HG03460 (cell line): ENCODE measurements around the gene MAGEB10.
"Not testable (repeated sequence)": the region's sequence is repeated elsewhere in the genome, so short reads cannot be mapped to it uniquely, and the experiment has no call there.

ENCODE experiments used
- ATAC-seq: cut with Tn5 transposase; IDR thresholded peaks from one replicate; pipeline ENCODE4 v1.9.1; 2021; ENCODE audit not compliant: unreplicated experiment

The MAGEB10 gene

GRCh38 chrX:27807690-27808089 is at the start of gene MAGEB10:
MAGEB10 (plus strand) TSS chrX:27807990; CDS start chrX:27821307, 13,317 bp downstream.
- no peak for ATAC-seq

DNA sequence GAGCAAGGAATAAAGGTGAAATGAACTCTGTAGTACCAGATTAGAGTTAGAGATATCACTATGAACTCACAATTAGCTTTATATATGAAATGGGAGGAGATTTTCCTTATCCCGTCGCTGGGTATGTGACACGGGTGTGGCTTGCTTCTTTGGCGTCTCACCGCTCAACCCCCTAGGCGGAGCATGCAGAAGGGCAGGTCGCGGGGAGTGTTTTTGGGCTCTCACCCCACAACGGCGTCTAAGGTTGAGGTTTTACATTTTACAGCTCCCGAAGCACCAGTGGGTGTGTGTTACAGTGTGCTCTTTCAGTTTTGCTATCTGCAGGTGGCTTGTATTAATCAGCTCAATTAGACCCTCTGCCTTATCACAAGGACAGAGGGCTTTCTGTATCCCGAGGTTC is 42.1 kb upstream of the MAGEB10 start:
- no peak for ATAC-seq

DNA sequence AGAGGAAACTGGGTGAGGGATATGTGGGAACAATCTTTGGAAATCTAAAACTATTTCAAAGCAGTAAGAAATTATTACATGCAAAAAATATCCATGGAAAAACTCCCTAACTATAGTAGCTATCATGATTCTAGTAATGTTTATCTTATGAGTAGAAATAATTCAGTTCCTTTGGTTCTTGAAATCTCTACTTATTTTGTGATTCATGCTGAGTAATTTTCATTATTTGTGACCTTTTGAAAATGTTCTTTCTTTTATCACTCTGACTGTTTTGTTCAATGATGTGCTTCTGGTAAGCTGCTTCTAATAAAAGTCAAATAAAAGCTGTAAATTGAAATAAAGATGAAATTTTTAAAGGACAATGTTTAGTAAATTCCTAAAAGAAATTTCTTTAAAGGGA is 40.4 kb upstream of the MAGEB10 start:
- ATAC-seq, result no peak

DNA sequence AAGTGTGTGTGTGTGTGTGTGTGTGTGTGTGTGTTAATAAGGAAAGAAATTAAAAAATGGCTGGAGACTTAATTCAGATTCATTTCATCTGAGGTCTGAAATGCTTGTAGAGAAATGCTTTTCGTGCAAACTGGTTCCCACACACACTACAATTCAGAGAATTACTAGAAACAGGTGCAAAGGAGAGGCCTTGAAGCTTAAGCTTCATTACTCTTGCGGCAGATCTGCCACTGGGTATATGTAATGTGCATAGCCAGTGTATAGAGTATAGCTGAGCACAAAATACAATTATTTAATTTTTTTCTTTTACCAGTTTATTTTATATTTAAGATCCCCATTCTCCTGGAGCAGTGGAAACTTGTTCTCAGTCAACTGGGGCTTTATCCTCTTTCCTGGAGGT is 31.8 kb upstream of the MAGEB10 start:
- no peak for ATAC-seq

- ATAC-seq, result no peak
These were observed 11.0 kb upstream of the MAGEB10 start for GRCh38 chrX:27796640-27797257.

- ATAC-seq, result no peak
These were observed 10.2 kb upstream of the MAGEB10 start for GRCh38 chrX:27797575-27797974.

- no peak for ATAC-seq
These were observed 436 bp downstream of the MAGEB10 start for GRCh38 chrX:27808226-27808625.

GRCh38 chrX:27808991-27809859 is 1.4 kb downstream of the MAGEB10 start:
- not testable (repeated sequence) for ATAC-seq

GRCh38 chrX:27815209-27815608 is 7.4 kb downstream of the MAGEB10 start:
- no peak for ATAC-seq

- ATAC-seq, result no peak
These were observed 16.0 kb downstream of the MAGEB10 start for GRCh38 chrX:27823812-27824211.

- no peak for ATAC-seq
These were observed 30.4 kb downstream of the MAGEB10 start for GRCh38 chrX:27838185-27838584.

DNA sequence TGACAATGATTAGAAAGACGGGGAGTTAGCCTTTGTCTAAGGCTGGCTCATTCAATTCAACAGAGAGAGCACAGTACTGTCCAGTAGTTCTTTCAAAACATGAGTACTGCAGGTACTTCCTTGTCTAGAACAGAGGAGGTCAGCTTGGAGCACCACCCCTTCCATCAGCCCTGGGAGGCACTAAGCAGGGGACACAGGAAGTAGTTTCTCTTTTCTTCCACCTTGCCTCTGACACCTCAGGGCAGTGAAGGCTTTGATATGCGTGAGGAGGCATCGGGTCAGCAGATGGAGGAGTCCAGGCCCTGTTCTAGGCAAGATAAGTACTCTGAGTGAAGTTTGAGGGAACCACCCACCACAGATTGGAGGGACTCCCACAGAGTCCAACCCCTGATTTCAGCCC is 33.1 kb downstream of the MAGEB10 start:
- no peak for ATAC-seq

- no peak for ATAC-seq
These were observed 35.1 kb downstream of the MAGEB10 start for GRCh38 chrX:27842859-27843258.

DNA sequence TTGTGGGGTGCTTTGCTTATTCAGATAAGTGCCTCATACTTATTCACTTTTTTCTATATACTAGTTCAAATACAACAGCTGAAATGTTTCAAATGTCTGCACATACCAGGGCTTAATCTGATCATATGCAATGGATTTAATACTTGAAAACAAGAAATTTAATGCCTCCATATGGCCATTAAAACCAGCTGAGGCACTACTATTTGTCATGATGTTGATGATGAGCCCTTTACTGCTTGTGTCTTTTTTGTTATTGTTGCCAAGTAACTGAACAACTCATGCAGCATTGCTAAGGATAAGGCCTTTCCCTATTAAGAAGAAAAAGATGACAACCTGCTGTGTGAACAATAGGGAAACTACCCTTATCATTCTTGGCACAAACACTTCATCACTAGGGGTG is 52.5 kb downstream of the MAGEB10 start:
- no peak for ATAC-seq

- ATAC-seq, result no peak
These were observed 56.0 kb downstream of the MAGEB10 start for GRCh38 chrX:27863809-27864208.
